HG03442 (cell line): Measurements from ENCODE around the gene PCDH15.

Source experiments
- ATAC-seq: cut with Tn5 transposase; IDR thresholded peaks from one replicate; pipeline ENCODE4 v1.9.1; 2021; ENCODE audit warnings: mild to moderate bottlenecking, moderate library complexity; ENCODE audit not compliant: unreplicated experiment

Gene PCDH15

DNA sequence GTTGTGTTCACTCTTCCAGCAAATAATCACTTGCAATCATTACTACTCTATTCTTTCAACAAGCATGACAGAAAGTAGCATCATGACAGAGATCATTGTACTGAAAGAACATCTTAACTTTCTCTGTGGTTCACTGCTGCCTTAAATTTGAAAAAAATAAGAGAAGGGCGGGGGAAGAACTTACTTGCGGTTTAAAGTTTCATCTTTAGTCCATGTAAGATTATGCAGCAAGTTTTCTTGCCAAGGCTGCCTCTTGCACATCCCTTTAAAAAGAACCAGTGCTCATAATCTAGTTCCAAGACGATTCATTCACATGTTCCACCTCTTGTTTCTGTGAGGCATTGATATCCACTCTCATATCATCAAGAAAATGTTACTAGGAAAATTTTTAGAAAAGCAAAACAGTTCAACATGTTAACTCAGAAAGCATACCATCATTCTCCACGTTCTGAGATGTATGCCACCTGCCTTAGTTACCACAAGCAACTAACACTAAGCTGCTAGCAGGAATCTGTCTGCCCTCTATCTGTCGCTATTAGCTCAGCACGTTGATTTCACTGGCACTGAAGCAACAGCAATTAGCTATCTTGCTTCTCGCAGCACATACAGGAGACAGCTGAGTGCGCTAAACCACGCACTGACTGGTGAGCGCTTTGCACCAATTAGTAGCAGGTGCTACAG, at the start of gene PCDH15:
PCDH15 (minus strand) TSS at position 491 of the 681 bp plus-strand sequence. CDS start 136,969 bp downstream, outside the sequence.
- ATAC-seq, result no peak

DNA sequence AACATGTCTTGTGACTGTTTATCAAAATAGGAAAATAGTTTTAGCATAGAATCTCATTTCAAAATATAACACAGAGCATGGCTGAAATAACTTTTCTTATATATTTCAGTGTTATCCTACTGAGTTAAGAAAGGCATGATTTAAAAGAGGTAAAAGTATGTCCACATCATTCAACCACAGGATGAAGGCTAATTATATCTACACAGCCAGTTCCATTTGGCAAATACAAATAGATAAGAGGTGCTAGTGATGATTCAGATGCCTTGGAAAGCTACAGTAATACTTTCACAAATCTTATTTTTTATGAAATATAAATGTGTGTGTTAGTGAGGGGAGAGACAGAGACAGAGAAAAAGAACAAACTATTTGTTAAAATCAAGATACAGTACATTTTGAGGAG, 42.9 kb upstream of the PCDH15 start:
- ATAC-seq, result no peak

- ATAC-seq, result no peak
Measured at GRCh38 chr10:54843085-54843646, 42.1 kb upstream of the PCDH15 start.

- ATAC-seq, result no peak
Measured at GRCh38 chr10:54837479-54837878, 36.4 kb upstream of the PCDH15 start.

GRCh38 chr10:54833029-54833428, 32.0 kb upstream of the PCDH15 start:
- no peak for ATAC-seq

- no peak for ATAC-seq
Measured at GRCh38 chr10:54826994-54827560, 26.0 kb upstream of the PCDH15 start.

- ATAC-seq, result no peak
Measured at GRCh38 chr10:54815583-54815982, 14.6 kb upstream of the PCDH15 start.

GRCh38 chr10:54808186-54808935, 7.3 kb upstream of the PCDH15 start:
- no peak for ATAC-seq

GRCh38 chr10:54799506-54799905, 1.5 kb downstream of the PCDH15 start:
- no peak for ATAC-seq

DNA sequence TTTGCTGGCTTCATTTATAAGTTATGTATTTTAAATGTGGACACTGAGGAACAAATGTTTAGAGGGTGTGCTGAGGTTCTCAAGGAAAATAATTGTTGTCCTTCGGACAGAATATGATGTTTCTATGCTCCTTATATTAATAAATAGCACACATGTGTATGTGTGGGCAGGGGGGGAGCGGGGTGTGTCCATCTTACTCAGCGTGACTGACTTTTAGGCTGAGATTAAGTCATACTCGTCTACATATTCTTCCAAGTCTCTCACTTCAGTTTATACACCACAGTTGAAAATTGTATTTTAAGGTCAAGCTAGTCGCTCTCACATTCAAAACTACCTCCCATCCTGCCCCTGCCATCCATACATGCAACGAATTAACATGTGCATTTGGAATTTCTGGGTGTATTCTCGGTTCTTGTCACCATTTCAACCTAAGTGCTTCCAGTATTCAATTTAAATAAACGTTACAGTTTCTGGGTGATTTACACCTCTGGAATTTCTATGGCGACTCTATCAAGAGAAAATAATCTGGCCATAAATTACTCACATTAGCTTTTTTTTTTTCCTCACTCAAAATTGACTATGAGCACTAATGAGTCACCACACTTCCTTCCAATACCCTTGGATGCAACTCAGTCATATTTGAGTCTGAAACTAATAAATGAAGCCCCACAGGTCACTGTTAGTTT, 3.3 kb downstream of the PCDH15 start:
- ATAC-seq, result no peak

GRCh38 chr10:54796881-54797280, 4.2 kb downstream of the PCDH15 start:
- no peak for ATAC-seq

GRCh38 chr10:54776622-54777021, 24.4 kb downstream of the PCDH15 start:
- ATAC-seq, result no peak

- ATAC-seq, result no peak
Measured at GRCh38 chr10:54772468-54773122, 28.4 kb downstream of the PCDH15 start.

DNA sequence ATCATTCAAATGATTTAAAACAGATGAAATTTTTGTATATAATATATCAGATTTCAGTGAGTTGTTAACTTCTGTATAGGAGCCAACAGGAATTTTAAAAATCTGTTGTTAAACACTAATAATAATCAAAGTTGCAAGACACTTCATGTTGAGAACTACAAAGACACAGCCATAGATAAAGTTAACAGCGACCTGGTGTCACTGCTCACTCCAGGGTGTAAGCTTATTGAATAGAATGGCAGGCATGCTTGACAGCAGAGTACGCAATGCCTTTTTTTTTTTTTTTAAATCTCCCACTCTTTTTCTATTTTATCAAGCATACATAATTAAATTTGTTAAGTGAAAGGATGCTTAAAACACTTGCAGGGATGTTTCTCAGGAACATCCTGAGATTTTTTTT, 32.0 kb downstream of the PCDH15 start:
- no peak for ATAC-seq

DNA sequence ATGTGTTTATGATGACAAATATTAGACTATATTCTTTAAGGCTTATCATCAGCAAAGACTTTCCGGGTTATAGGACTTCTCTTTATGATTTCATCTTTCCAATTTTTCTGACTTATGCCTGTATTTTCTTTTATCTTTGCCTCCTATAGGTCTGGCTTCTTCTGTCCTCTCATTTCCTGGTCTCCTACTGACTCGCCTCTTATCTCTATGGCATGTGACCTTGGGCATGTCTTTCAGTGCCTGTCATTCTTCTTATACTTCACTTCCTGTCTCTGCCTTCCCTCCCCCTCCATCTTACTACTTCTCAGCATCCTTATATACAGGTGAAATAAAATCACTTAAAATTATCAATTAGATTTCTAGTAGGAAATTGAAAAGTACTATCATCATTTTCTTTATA, 42.2 kb downstream of the PCDH15 start:
- no peak for ATAC-seq

DNA sequence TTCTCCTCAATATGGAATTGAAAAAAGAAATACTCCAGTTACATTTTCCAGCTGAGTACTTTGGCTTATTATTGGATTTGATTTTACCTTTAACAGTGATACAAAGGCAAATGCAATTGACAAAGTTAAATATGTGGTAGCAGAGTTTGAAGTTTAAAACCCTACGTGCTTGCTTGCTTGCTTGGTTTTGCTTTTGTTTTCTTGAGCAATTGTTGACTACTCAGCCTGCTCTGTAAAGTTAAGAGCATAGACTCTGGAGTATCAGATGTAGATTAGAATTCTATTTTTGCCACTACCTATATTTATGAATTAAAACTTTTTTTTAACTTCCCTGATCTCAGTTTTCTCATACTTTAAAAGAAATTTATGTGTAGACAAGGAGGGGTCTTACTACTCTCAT, 51.4 kb downstream of the PCDH15 start:
- no peak for ATAC-seq

DNA sequence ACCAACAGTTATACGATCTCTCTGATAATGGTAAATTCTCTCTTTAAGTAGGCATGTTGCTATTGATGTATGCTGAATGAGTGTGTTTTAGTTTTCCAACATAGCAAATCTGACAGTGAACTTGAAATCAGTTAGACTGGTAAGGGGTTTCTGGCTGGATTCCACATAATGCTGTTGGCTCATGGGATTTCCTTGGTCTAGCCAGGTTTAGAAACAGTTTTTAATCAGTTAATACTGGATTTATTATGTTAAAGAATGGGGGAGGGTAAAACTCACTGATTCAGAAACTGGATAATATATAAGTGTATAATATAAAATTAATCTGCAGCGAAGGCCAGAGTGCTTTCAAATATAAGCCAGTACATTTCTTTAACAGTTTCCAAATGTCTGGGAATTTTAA, 55.6 kb downstream of the PCDH15 start:
- ATAC-seq, result no peak

- no peak for ATAC-seq
Measured at GRCh38 chr10:54742416-54742815, 58.6 kb downstream of the PCDH15 start.

DNA sequence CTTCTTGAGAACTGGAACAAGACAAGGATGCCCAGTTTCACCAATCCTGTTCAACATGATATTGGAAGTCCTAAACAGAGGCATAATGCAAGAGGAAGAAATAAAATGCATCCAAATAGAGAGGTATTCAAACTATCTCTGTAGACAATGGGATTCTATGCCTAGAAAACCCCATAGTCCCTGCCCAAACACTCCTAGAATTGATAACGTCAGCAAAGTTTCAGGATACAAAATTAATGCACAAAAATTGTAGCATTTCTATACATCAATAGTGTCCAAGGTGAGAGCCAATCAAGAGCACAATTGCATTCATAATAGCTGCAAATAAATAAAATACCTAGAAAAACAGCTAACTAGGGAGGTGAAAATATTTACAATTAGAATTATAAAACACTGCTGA, 72.5 kb downstream of the PCDH15 start:
- ATAC-seq, result no peak

DNA sequence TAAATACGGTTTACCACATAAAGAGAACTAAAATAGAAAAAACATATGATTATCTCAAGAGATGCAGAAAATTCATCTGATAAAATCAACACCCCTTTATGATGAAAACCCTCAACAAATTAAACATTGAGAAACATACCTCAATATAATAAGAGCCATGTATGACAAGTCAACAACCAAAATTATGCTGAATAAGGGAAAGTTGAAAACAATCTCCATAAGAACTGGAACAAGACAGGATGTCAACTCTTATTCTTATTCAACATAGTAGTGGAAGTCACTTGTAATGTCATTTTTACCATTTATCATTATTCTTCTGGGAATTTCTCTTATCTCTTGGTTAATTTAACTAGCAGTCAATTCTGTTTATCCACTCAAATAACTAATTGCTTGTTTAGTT, 79.0 kb downstream of the PCDH15 start:
- no peak for ATAC-seq

- no peak for ATAC-seq
Measured at GRCh38 chr10:54710918-54711317, 90.1 kb downstream of the PCDH15 start.
